Natural killer cell (primary cell): ENCODE measurements around the gene HOXA9. TPM values are rescaled to one million over a fixed set of nuclear protein-coding genes. Genes with fewer than 3 reads are reported as not detected.

Experiments used
- ATAC-seq, 3 donors: fragments of 150-1000 bp in 2 of 3; fragments of 200-7000 bp in 1 of 3; cut with Tn5 transposase; 1 replicate in 1 of 3; 2 replicates in 2 of 3; pipeline ENCODE4 v1.10.0; 2021; ENCODE audit warnings: mild to moderate bottlenecking in 2 of 3, moderate library complexity in 2 of 3
- DNase-seq, 2 donors: peaks; one replicate each; pipeline versions ENCODE4 v3.0.0 to v3.0.0-alpha.2; 2013 to 2021; ENCODE audit warnings: mixed read lengths in 1 of 2
- H3K27ac ChIP-seq: one replicate; pipeline ENCODE4 v1.5.1; 2013; ENCODE audit warnings: mild to moderate bottlenecking, low read length
- H3K27me3 ChIP-seq: one replicate; pipeline ENCODE4 v1.6.1; 2013; ENCODE audit warnings: low read length; ENCODE audit not compliant: control insufficient read depth, insufficient read depth
- H3K36me3 ChIP-seq: one replicate; pipeline ENCODE4 v1.6.1; 2013; ENCODE audit warnings: low read length; ENCODE audit not compliant: control insufficient read depth, insufficient read depth
- H3K4me1 ChIP-seq: one replicate; pipeline ENCODE4 v1.6.1; 2013; ENCODE audit warnings: low read length; ENCODE audit not compliant: control insufficient read depth, insufficient read depth
- H3K4me3 ChIP-seq: one replicate; pipeline ENCODE4 v1.5.1; 2013; ENCODE audit warnings: low read length
- H3K9me3 ChIP-seq: one replicate; pipeline ENCODE4 v1.6.1; 2013; ENCODE audit warnings: low read length; ENCODE audit not compliant: control insufficient read depth, insufficient read depth
- H3K27ac Mint-ChIP-seq, 2 donors: one replicate each; pipeline ENCODE4 v1.8.0; 2022; ENCODE audit warnings: mild to moderate bottlenecking in 2 of 2, mixed read lengths in 2 of 2, moderate library complexity in 1 of 2
- H3K27me3 Mint-ChIP-seq, 2 donors: one replicate each; pipeline ENCODE4 v1.8.0; 2022; ENCODE audit warnings: low read depth in 2 of 2, mixed read lengths in 2 of 2
- H3K36me3 Mint-ChIP-seq: one replicate; pipeline ENCODE4 v1.8.0; 2022; ENCODE audit warnings: mixed read lengths
- H3K4me1 Mint-ChIP-seq, 2 donors: one replicate each; pipeline ENCODE4 v1.8.0; 2022; ENCODE audit warnings: mixed read lengths in 2 of 2
- H3K4me3 Mint-ChIP-seq: one replicate; pipeline ENCODE4 v1.8.0; 2022; ENCODE audit warnings: mild to moderate bottlenecking, moderate library complexity, mixed read lengths
- H3K9me3 Mint-ChIP-seq, 2 donors: one replicate each; pipeline ENCODE4 v1.8.0; 2022; ENCODE audit warnings: mixed read lengths in 2 of 2
- WGBS: methylation state at CpG from one replicate; pipeline ENCODE4 v1.1.7; 2013; ENCODE audit warnings: missing lambda C conversion rate; ENCODE audit not compliant: insufficient coverage; 5-methylcytosine and 5-hydroxymethylcytosine counted together
- intact Hi-C: fragments of 100-400 bp; cut with micrococcal nuclease; formaldehyde crosslinking; loops from one replicate; pipeline ENCODE4 v1.14.2; 2022
- total RNA-seq, 4 donors: library from RNA; stranded (reverse); fragments of 120-200 nt in 1 of 4; gene quantifications; one replicate each; pipeline versions ENCODE4 v1.2.3 to v1.2.4, GENCODE V29; 2013 to 2022
- TF ChIP-seq, protein P1 (sequence below): fragments of 200-600 bp; IDR thresholded peaks from one replicate; pipeline ENCODE4 v1.8.0; 2022; ENCODE audit warnings: antibody characterized with exemption

HOXA9 gene
- total RNA-seq, 3 donors from 2014 or later (not counting 1 experiment from before 2014, with no cell fraction given): 0.39 to 4.6 (median 0.42) TPM

- Histone ChIP-seq H3K27ac (no peak overlapping the region), H3K27me3 (peaks cover 69% of the 10 kb centered on the region), H3K4me1 (peaks cover 29% of the 10 kb centered on the region), H3K9me3 (no peaks in the 10 kb centered on the region), H3K4me3 (no peak overlapping the region), H3K36me3 (no peaks in the 10 kb centered on the region)
- no peaks in the 10 kb centered on the region for H3K9me3 Mint-ChIP-seq
- peaks cover 10 to 20% of the 10 kb centered on the region in 2 donors for H3K4me1 Mint-ChIP-seq
- TF ChIP-seq, protein P1, sequence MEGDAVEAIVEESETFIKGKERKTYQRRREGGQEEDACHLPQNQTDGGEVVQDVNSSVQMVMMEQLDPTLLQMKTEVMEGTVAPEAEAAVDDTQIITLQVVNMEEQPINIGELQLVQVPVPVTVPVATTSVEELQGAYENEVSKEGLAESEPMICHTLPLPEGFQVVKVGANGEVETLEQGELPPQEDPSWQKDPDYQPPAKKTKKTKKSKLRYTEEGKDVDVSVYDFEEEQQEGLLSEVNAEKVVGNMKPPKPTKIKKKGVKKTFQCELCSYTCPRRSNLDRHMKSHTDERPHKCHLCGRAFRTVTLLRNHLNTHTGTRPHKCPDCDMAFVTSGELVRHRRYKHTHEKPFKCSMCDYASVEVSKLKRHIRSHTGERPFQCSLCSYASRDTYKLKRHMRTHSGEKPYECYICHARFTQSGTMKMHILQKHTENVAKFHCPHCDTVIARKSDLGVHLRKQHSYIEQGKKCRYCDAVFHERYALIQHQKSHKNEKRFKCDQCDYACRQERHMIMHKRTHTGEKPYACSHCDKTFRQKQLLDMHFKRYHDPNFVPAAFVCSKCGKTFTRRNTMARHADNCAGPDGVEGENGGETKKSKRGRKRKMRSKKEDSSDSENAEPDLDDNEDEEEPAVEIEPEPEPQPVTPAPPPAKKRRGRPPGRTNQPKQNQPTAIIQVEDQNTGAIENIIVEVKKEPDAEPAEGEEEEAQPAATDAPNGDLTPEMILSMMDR: peak; percentile 92
- ATAC-seq: peak; percentile 80 to 86 (median 84)
- intact Hi-C loops: no loop called here
- peak; percentile 69 to 84 for DNase-seq
- H3K27ac Mint-ChIP-seq: no peak overlapping the region
- peak overlapping the region; percentile 52 for H3K4me3 Mint-ChIP-seq
- H3K36me3 Mint-ChIP-seq: peaks cover 7% of the 10 kb centered on the region
- H3K27me3 Mint-ChIP-seq: peaks cover 50 to 71% of the 10 kb centered on the region in 2 donors
- 23% methylated on average over 55 of the region's 56 CpGs for WGBS
Observed at GRCh38 chr7:27179503-27180430, 14.4 kb upstream of the HOXA9 start.

- ATAC-seq (no peak), DNase-seq (no peak)
- Mint-ChIP-seq H3K4me3 (no peak overlapping the region), H3K4me1 (peaks cover 7 to 16% of the 10 kb centered on the region in 2 donors), H3K36me3 (peaks cover 7% of the 10 kb centered on the region), H3K27me3 (peaks cover 47 to 65% of the 10 kb centered on the region in 2 donors), H3K27ac (no peak overlapping the region), H3K9me3 (no peaks in the 10 kb centered on the region)
- no peaks in the 10 kb centered on the region for H3K9me3 ChIP-seq
- H3K36me3 ChIP-seq: no peaks in the 10 kb centered on the region
- no peak overlapping the region for H3K4me3 ChIP-seq
- WGBS: 86% methylated on average over 14 of the region's 14 CpGs
- peaks cover 70% of the 10 kb centered on the region for H3K27me3 ChIP-seq
- intact Hi-C loops: no loop called here
- no peak overlapping the region for H3K27ac ChIP-seq
- peaks cover 30% of the 10 kb centered on the region for H3K4me1 ChIP-seq
- TF ChIP-seq, protein P1: no peak
Observed at GRCh38 chr7:27179030-27179429, 13.7 kb upstream of the HOXA9 start.

GRCh38 chr7:27178366-27178765, 13.0 kb upstream of the HOXA9 start:
- H3K4me3 ChIP-seq: no peak overlapping the region

More at GRCh38 chr7:27178366-27178765, 13.0 kb upstream of the HOXA9 start:
- Mint-ChIP-seq H3K4me1 (peaks cover 7 to 12% of the 10 kb centered on the region in 2 donors), H3K27me3 (peaks cover 47 to 61% of the 10 kb centered on the region in 2 donors), H3K27ac (no peak overlapping the region), H3K9me3 (no peaks in the 10 kb centered on the region), H3K36me3 (peaks cover 7% of the 10 kb centered on the region), H3K4me3 (no peak overlapping the region)
- H3K27me3 ChIP-seq: peaks cover 64% of the 10 kb centered on the region
- WGBS: 98% methylated on average over 5 of the region's 6 CpGs
- TF ChIP-seq, protein P1: no peak
- DNase-seq (no peak), ATAC-seq (no peak)
- no peaks in the 10 kb centered on the region for H3K36me3 ChIP-seq
- H3K27ac ChIP-seq: no peak overlapping the region
- peaks cover 24% of the 10 kb centered on the region for H3K4me1 ChIP-seq
- intact Hi-C loops: no loop called here
- H3K9me3 ChIP-seq: no peaks in the 10 kb centered on the region
